Measurements from ENCODE around the gene OSBPL7.

The OSBPL7 gene

GRCh38 chr17:47811709-47812108 lies 9.9 kb downstream of the OSBPL7 start:
- DNase-seq (ENCODE audit: low read depth), result no peak
- H3K4me3 ChIP-seq (ENCODE audit: low read depth, low read length), result no peak overlapping the region
- TF ChIP-seq, protein P1, sequence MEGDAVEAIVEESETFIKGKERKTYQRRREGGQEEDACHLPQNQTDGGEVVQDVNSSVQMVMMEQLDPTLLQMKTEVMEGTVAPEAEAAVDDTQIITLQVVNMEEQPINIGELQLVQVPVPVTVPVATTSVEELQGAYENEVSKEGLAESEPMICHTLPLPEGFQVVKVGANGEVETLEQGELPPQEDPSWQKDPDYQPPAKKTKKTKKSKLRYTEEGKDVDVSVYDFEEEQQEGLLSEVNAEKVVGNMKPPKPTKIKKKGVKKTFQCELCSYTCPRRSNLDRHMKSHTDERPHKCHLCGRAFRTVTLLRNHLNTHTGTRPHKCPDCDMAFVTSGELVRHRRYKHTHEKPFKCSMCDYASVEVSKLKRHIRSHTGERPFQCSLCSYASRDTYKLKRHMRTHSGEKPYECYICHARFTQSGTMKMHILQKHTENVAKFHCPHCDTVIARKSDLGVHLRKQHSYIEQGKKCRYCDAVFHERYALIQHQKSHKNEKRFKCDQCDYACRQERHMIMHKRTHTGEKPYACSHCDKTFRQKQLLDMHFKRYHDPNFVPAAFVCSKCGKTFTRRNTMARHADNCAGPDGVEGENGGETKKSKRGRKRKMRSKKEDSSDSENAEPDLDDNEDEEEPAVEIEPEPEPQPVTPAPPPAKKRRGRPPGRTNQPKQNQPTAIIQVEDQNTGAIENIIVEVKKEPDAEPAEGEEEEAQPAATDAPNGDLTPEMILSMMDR (IDR thresholded peaks at IDR 0.05; ENCODE audit: insufficient read depth, low read depth, low read length, missing control alignments), result no peak

- no peak for DNase-seq (ENCODE audit: low read depth)
- H3K4me3 ChIP-seq (ENCODE audit: low read depth, low read length), result no peak overlapping the region
Measured at GRCh38 chr17:47810901-47811635, 10.5 kb downstream of the OSBPL7 start.

GRCh38 chr17:47810200-47810821 lies 11.3 kb downstream of the OSBPL7 start:
- DNase-seq (ENCODE audit: low read depth), result no peak
- no peak overlapping the region for H3K4me3 ChIP-seq (ENCODE audit: low read depth, low read length)
- TF ChIP-seq, protein P1 (IDR thresholded peaks at IDR 0.05; ENCODE audit: insufficient read depth, low read depth, low read length, missing control alignments), result no peak

More at GRCh38 chr17:47810901-47811635, 10.5 kb downstream of the OSBPL7 start:
- TF ChIP-seq, protein P1 (IDR thresholded peaks at IDR 0.05; ENCODE audit: insufficient read depth, low read depth, low read length, missing control alignments), result no peak

GRCh38 chr17:47808830-47809480 lies 12.6 kb downstream of the OSBPL7 start:
- no peak for DNase-seq (ENCODE audit: low read depth)
- TF ChIP-seq, protein P1 (IDR thresholded peaks at IDR 0.05; ENCODE audit: insufficient read depth, low read depth, low read length, missing control alignments), result no peak
- H3K4me3 ChIP-seq (ENCODE audit: low read depth, low read length), result no peak overlapping the region

DNA sequence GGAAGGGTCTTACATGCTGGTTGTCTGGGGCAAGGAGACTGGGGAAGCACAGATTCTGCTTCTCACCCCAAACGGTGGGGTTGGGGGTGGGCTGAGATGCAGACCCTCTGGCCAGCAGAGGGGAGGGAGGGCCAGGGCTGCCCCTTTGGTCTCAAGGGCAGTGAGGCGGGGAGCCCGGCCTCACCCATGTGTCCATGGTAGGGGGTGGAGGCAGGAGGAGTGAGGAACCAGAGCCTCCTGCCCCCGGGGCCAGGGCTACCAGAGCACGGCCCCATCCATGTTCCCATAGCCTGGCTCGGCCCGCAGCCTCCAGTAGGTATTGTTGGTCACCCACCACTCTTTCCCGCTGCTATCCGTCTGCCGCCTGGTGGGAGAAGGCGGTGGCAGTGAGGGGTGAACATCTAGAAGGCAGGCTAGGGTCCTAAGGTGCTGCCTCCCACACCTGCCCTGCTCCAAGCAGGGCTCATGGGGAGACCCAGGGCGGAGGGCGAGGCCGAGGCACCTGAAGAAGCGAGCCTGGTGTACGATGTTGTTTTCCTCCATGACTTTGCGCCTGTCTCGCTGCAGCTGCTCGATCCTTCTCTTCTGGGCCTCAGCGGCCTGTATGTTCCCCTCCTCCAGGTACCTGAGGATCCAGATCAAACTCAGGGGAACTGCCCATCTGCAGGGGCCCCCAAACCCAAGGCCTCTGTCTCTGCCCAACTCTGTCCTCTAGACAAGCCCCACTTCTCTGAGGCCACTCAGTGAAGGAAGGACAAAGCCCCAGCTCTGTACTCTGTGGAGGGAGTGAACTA lies 13.4 kb downstream of the OSBPL7 start:
- DNase-seq (ENCODE audit: low read depth), result no peak
- TF ChIP-seq, protein P1 (IDR thresholded peaks at IDR 0.05; ENCODE audit: insufficient read depth, low read depth, low read length, missing control alignments), result no peak

DNA sequence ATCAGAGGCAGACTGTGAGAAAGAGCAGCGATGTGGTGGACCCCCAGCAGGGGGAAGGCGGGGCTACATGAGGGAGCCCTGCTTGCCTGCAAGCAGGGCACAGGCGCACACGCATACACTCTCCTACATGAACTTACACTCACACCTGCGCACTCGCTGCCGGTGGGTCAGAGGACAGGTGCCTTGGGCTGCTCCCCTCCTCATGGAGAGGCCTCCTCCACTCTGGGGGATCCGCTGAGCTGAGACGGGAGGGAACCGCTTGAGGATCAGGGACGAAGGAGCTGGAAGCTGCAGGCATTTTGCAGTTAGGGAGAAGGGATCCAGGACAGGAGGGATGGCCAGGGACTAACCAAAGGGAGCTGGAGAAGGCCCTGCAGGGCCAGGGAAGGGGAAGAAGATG lies 14.2 kb downstream of the OSBPL7 start:
- DNase-seq (ENCODE audit: low read depth), result no peak
- H3K4me3 ChIP-seq (ENCODE audit: low read depth, low read length), result no peak overlapping the region
- TF ChIP-seq, protein P1 (IDR thresholded peaks at IDR 0.05; ENCODE audit: insufficient read depth, low read depth, low read length, missing control alignments), result no peak

More for the DNA sequence above, 13.4 kb downstream of the OSBPL7 start:
- H3K4me3 ChIP-seq (ENCODE audit: low read depth, low read length), result no peak overlapping the region
